Keratinocyte (primary cell): Measurements from ENCODE around the gene EGR2. TPM values are rescaled to one million over a fixed set of nuclear protein-coding genes. Genes with fewer than 3 reads are reported as not detected.

Source experiments
- DNase-seq: peaks from one replicate; pipeline ENCODE4 v3.0.0-alpha.2; 2011; ENCODE audit warnings: low read depth, missing footprints, low spot score
- FAIRE-seq: peaks from 2 replicates; lab custom pipeline; 2011; peaks lifted over from hg19 to GRCh38; lab: Jason Lieb, UNC
- H2AFZ ChIP-seq: 2 replicates; pipeline ENCODE4 v1.6.0; 2012; ENCODE audit warnings: low read length, control low read depth, inconsistent platforms; ENCODE audit not compliant: control insufficient read depth
- H3K27ac ChIP-seq: 2 replicates; pipeline ENCODE4 v1.5.1; 2011; ENCODE audit warnings: low read length; ENCODE audit not compliant: control insufficient read depth, insufficient read depth
- H3K27me3 ChIP-seq: 3 replicates; pipeline ENCODE4 v1.6.0; 2011; ENCODE audit warnings: low read length; ENCODE audit not compliant: control insufficient read depth, insufficient read depth; ENCODE audit errors: extremely low read depth
- H3K36me3 ChIP-seq, 2 experiments: 2 replicates in 1 of 2; 3 replicates in 1 of 2; pipeline ENCODE4 v1.5.1; 2011; ENCODE audit warnings: low read length in 2 of 2, mild to moderate bottlenecking in 1 of 2; ENCODE audit not compliant: control insufficient read depth in 2 of 2, insufficient read depth in 2 of 2; ENCODE audit errors: extremely low read depth in 1 of 2
- H3K4me1 ChIP-seq: 3 replicates; pipeline ENCODE4 v1.5.1; 2011; ENCODE audit warnings: low read length; ENCODE audit not compliant: control insufficient read depth, insufficient read depth; ENCODE audit errors: extremely low read depth
- H3K4me2 ChIP-seq: 3 replicates; pipeline ENCODE4 v1.6.0; 2011; ENCODE audit warnings: low read depth, low read length; ENCODE audit not compliant: control insufficient read depth, insufficient read depth; ENCODE audit errors: extremely low read depth
- H3K4me3 ChIP-seq, 3 experiments: fragments of 200-600 bp in 1 of 3; sonication (generic) in 1 of 3; 2 replicates in 2 of 3; 3 replicates in 1 of 3; pipeline ENCODE4 v1.5.1; 2011 to 2016; ENCODE audit warnings: low read length in 3 of 3, mild to moderate bottlenecking in 3 of 3, control low read depth in 2 of 3, inconsistent platforms in 1 of 3, low read depth in 1 of 3, mixed read lengths in 1 of 3, mixed run types in 1 of 3, moderate library complexity in 1 of 3; ENCODE audit not compliant: control insufficient read depth in 2 of 3, insufficient read depth in 2 of 3; ENCODE audit errors: extremely low read depth in 1 of 3
- H3K79me2 ChIP-seq: 2 replicates; pipeline ENCODE4 v1.6.0; 2012; ENCODE audit warnings: low read length; ENCODE audit not compliant: control insufficient read depth, insufficient read depth
- H3K9ac ChIP-seq: 3 replicates; pipeline ENCODE4 v1.6.0; 2011; ENCODE audit warnings: low read length; ENCODE audit not compliant: control insufficient read depth, insufficient read depth; ENCODE audit errors: extremely low read depth
- H3K9me1 ChIP-seq: 3 replicates; pipeline ENCODE4 v1.6.0; 2011; ENCODE audit warnings: low read length; ENCODE audit not compliant: control insufficient read depth, insufficient read depth; ENCODE audit errors: extremely low read depth
- H3K9me3 ChIP-seq: 2 replicates; pipeline ENCODE4 v1.5.1; 2012; ENCODE audit warnings: low read depth, low read length; ENCODE audit not compliant: control insufficient read depth
- H4K20me1 ChIP-seq: 3 replicates; pipeline ENCODE4 v1.6.0; 2011; ENCODE audit warnings: low read length; ENCODE audit not compliant: control insufficient read depth, insufficient read depth; ENCODE audit errors: extremely low read depth
- EZH2 ChIP-seq: IDR thresholded peaks from one replicate; pipeline ENCODE4 v1.6.1; 2012; ENCODE audit warnings: inconsistent platforms, mild to moderate bottlenecking, low read length, moderate library complexity
- dilution Hi-C: fragments of 300-500 bp; cut with MboI; formaldehyde crosslinking; loops from one replicate; pipeline ENCODE4 v1.7.0; 2020; ENCODE audit warnings: low sequenced_read_pairs; ENCODE audit not compliant: extremely low pct_ligation_motif_present
- polyA plus RNA-seq, 5 experiments: library from polyadenylated mRNA; depleted of rRNA in 3 of 5; stranded (reverse) in 3 of 5; stranded (forward) in 1 of 5; unstranded in 1 of 5; fragments of >200 nt; gene quantifications; 1 replicate in 1 of 5; 2 replicates in 3 of 5; 3 replicates in 1 of 5; pipeline versions ENCODE4 v1.2.1 to v1.2.3, GENCODE V29; 2011 to 2012; ENCODE audit warnings: missing spikeins in 2 of 5, low read depth in 1 of 5, low replicate concordance in 1 of 5
- TF ChIP-seq, protein P1 (sequence below), 3 experiments: IDR thresholded peaks in 1 of 3; conservative IDR thresholded peaks in 1 of 3; optimal IDR thresholded peaks in 1 of 3; 2 replicates in 2 of 3; 3 replicates in 1 of 3; pipeline versions ENCODE3 to v1.5.1; 2011; ENCODE audit warnings: low read length in 3 of 3, mild to moderate bottlenecking in 3 of 3, moderate library complexity in 2 of 3, control low read depth in 1 of 3, inconsistent platforms in 1 of 3; ENCODE audit not compliant: insufficient read depth in 2 of 3; ENCODE audit errors: extremely low read depth in 1 of 3

EGR2 gene
- polyA plus RNA-seq, 1 donor (not counting 4 experiments of a cell fraction or from before 2014, with no cell fraction given): 0.22 TPM

DNA sequence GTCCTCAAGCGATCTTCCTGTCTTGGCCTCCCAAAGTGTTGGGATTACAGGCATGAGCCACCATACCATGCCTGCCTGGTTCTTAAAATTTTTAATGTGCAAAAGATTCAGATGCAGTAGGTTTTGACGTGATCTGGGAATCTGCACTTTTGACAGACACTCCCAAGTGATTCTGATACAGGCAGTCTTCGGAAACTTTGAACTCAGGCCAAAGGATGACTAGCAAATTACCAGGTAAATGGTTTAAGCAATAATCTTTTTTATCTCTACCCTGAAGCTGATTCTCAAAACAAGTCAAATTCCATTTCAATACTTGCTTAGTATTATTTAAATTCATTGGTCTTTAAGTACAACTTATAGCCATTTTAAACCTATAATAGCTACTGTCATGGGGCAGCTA, 14.3 kb downstream of the EGR2 start:
- no peak for DNase-seq
- TF ChIP-seq EZH2: no peak
- TF ChIP-seq, protein P1, sequence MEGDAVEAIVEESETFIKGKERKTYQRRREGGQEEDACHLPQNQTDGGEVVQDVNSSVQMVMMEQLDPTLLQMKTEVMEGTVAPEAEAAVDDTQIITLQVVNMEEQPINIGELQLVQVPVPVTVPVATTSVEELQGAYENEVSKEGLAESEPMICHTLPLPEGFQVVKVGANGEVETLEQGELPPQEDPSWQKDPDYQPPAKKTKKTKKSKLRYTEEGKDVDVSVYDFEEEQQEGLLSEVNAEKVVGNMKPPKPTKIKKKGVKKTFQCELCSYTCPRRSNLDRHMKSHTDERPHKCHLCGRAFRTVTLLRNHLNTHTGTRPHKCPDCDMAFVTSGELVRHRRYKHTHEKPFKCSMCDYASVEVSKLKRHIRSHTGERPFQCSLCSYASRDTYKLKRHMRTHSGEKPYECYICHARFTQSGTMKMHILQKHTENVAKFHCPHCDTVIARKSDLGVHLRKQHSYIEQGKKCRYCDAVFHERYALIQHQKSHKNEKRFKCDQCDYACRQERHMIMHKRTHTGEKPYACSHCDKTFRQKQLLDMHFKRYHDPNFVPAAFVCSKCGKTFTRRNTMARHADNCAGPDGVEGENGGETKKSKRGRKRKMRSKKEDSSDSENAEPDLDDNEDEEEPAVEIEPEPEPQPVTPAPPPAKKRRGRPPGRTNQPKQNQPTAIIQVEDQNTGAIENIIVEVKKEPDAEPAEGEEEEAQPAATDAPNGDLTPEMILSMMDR (optimal IDR thresholded peaks at IDR 0.05 in 1 of 3, IDR thresholded peaks at IDR 0.05 in 1 of 3, conservative IDR thresholded peaks at IDR 0.05 in 1 of 3; ENCODE audit: extremely low read depth in 1 of 3, insufficient read depth in 2 of 3, low read length in 3 of 3): no peak
- Histone ChIP-seq H3K79me2 (peaks cover 21% of the 10 kb centered on the region), H3K36me3 (no peaks in the 10 kb centered on the region), H3K4me2 (no peak overlapping the region), H3K9ac (no peak overlapping the region), H3K9me3 (no peaks in the 10 kb centered on the region), H3K4me3 (no peak overlapping the region), H3K27me3 (peaks cover 10% of the 10 kb centered on the region), H3K4me1 (peaks cover 9% of the 10 kb centered on the region), H3K27ac (no peak overlapping the region), H4K20me1 (no peaks in the 10 kb centered on the region), H2AFZ (no peak overlapping the region), H3K9me1 (peaks cover 2% of the 10 kb centered on the region)
- dilution Hi-C loops: loop anchor here (25.0 kb wide), 1 partner anchor 190 kb away; no protein-coding TSS in a partner anchor
- no peak for FAIRE-seq

DNA sequence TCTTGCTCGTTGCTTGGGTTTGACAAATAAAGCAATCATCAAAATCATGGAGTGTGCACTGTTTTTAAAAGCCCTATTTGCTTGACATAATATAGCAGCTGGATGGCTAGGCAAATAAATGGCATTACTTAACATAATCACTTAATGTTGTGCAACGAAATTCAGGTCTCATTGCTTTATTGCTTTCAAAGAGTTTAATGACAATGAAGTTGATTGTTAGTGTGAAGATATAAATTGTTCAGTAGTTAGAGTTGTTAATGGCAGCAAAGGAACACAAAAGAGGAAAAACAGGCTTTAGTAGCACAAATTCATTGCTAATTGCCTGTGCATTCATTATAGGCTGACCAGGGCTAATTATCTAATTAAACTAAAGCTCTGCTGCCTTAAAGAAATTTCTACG, 19.3 kb downstream of the EGR2 start:
- Histone ChIP-seq H3K36me3 (no peaks in the 10 kb centered on the region), H3K27me3 (peaks cover 10% of the 10 kb centered on the region), H4K20me1 (no peaks in the 10 kb centered on the region), H3K9ac (no peak overlapping the region), H3K4me3 (no peak overlapping the region), H3K4me2 (no peak overlapping the region), H3K79me2 (no peaks in the 10 kb centered on the region), H3K9me1 (no peaks in the 10 kb centered on the region), H3K4me1 (no peaks in the 10 kb centered on the region), H3K27ac (no peak overlapping the region), H3K9me3 (no peaks in the 10 kb centered on the region), H2AFZ (no peak overlapping the region)
- TF ChIP-seq, protein P1 (optimal IDR thresholded peaks at IDR 0.05 in 1 of 3, IDR thresholded peaks at IDR 0.05 in 1 of 3, conservative IDR thresholded peaks at IDR 0.05 in 1 of 3; ENCODE audit: extremely low read depth in 1 of 3, insufficient read depth in 2 of 3, low read length in 3 of 3): no peak
- dilution Hi-C loops: no loop called here
- no peak for FAIRE-seq
- no peak for DNase-seq
